Measurements from ENCODE around the gene CALHM2.
A peak's percentile ranks its signal among the peaks of the same experiment; 100 is the strongest.
"Not testable (repeated sequence)": the region's sequence is repeated elsewhere in the genome, so short reads cannot be mapped to it uniquely, and the experiment has no call there.

CALHM2 gene

GRCh38 chr10:103487410-103487708 is 35.2 kb upstream of the CALHM2 start:
- no peak for DNase-seq
- Mint-ChIP-seq H3K9me3 (no peaks in the 10 kb centered on the region), H3K36me3 (no peaks in the 10 kb centered on the region), H3K4me3 (no peak overlapping the region), H3K4me1 (peaks cover 21 to 38% of the 10 kb centered on the region in 2 donors), H3K27ac (no peak overlapping the region), H3K27me3 (peaks cover 14 to 23% of the 10 kb centered on the region in 2 donors)
- no peak for ATAC-seq (replicated peaks)

GRCh38 chr10:103486635-103487409 is 34.7 kb upstream of the CALHM2 start:
- not testable (repeated sequence) for DNase-seq; H3K27ac Mint-ChIP-seq; H3K9me3 Mint-ChIP-seq; H3K4me3 Mint-ChIP-seq; H3K36me3 Mint-ChIP-seq; ATAC-seq (replicated peaks)
- Mint-ChIP-seq H3K4me1 (peaks cover 23 to 36% of the 10 kb centered on the region in 2 donors), H3K27me3 (peaks cover 8 to 18% of the 10 kb centered on the region in 2 donors)

GRCh38 chr10:103481974-103482531 is 29.9 kb upstream of the CALHM2 start:
- Mint-ChIP-seq H3K36me3 (no peaks in the 10 kb centered on the region), H3K4me3 (no peak overlapping the region), H3K27me3 (peaks cover 0 to 13% of the 10 kb centered on the region in 2 donors), H3K9me3 (no peaks in the 10 kb centered on the region), H3K27ac (no peak overlapping the region), H3K4me1 (peaks cover 8 to 15% of the 10 kb centered on the region in 2 donors)
- DNase-seq (no peak), ATAC-seq (replicated peaks) (peak; percentile 84 to 91)

GRCh38 chr10:103480521-103480920 is 28.4 kb upstream of the CALHM2 start:
- DNase-seq: no peak
- Mint-ChIP-seq H3K9me3 (no peaks in the 10 kb centered on the region), H3K27ac (no peak overlapping the region), H3K36me3 (no peaks in the 10 kb centered on the region), H3K4me1 (peaks cover 4 to 10% of the 10 kb centered on the region in 2 donors), H3K4me3 (no peak overlapping the region), H3K27me3 (peaks cover 0 to 7% of the 10 kb centered on the region in 2 donors)
- no peak for ATAC-seq (replicated peaks)

- H3K9me3 Mint-ChIP-seq: no peaks in the 10 kb centered on the region
Measured at GRCh38 chr10:103479135-103479534, 27.0 kb upstream of the CALHM2 start, which contains the start of gene CALHM3. Gene CALHM3, minus strand, starts transcription at chr10:103479240. Its CDS starts 208 bp downstream, at chr10:103479032.

GRCh38 chr10:103478671-103479070 is 26.5 kb upstream of the CALHM2 start:
- H3K27me3 Mint-ChIP-seq: peaks cover 0 to 6% of the 10 kb centered on the region in 2 donors
- DNase-seq (no peak), ATAC-seq (replicated peaks) (no peak)
- H3K4me1 Mint-ChIP-seq: peaks cover 7 to 8% of the 10 kb centered on the region in 2 donors
- no peak overlapping the region for H3K27ac Mint-ChIP-seq
- H3K4me3 Mint-ChIP-seq: no peak overlapping the region
- no peaks in the 10 kb centered on the region for H3K36me3 Mint-ChIP-seq
- no peaks in the 10 kb centered on the region for H3K9me3 Mint-ChIP-seq

More at GRCh38 chr10:103479135-103479534, 27.0 kb upstream of the CALHM2 start, which contains the start of gene CALHM3:
- Mint-ChIP-seq H3K36me3 (no peaks in the 10 kb centered on the region), H3K27me3 (peaks cover 0 to 6% of the 10 kb centered on the region in 2 donors), H3K4me1 (peaks cover 5 to 8% of the 10 kb centered on the region in 2 donors), H3K4me3 (no peak within 1 kb of the TSS), H3K27ac (peak within 1 kb of the TSS; percentile 9)
- ATAC-seq (replicated peaks): no peak
- DNase-seq: no peak

GRCh38 chr10:103476046-103476768 is 24.0 kb upstream of the CALHM2 start:
- Mint-ChIP-seq H3K4me1 (peaks cover 8 to 16% of the 10 kb centered on the region in 2 donors), H3K9me3 (no peaks in the 10 kb centered on the region), H3K27ac (no peak overlapping the region), H3K36me3 (no peaks in the 10 kb centered on the region), H3K4me3 (no peak overlapping the region), H3K27me3 (peaks cover 0 to 6% of the 10 kb centered on the region in 2 donors)
- ATAC-seq (replicated peaks) (no peak), DNase-seq (no peak)

GRCh38 chr10:103475437-103475836 is 23.3 kb upstream of the CALHM2 start:
- no peak overlapping the region for H3K4me3 Mint-ChIP-seq
- H3K36me3 Mint-ChIP-seq: peaks cover 0 to 4% of the 10 kb centered on the region in 2 donors
- H3K9me3 Mint-ChIP-seq: peaks cover 0 to 3% of the 10 kb centered on the region in 2 donors
- ATAC-seq (replicated peaks): no peak
- no peak for DNase-seq
- H3K27me3 Mint-ChIP-seq: peaks cover 0 to 6% of the 10 kb centered on the region in 2 donors
- H3K4me1 Mint-ChIP-seq: peaks cover 15 to 24% of the 10 kb centered on the region in 2 donors
- H3K27ac Mint-ChIP-seq: no peak overlapping the region

- Mint-ChIP-seq H3K27ac (no peak overlapping the region), H3K4me1 (peaks cover 22 to 33% of the 10 kb centered on the region in 2 donors), H3K4me3 (no peak overlapping the region), H3K9me3 (peaks cover 0 to 3% of the 10 kb centered on the region in 2 donors), H3K36me3 (peaks cover 0 to 5% of the 10 kb centered on the region in 2 donors), H3K27me3 (peaks cover 0 to 6% of the 10 kb centered on the region in 2 donors)
- ATAC-seq (replicated peaks) (no peak), DNase-seq (no peak)
Measured at GRCh38 chr10:103474077-103474476, 21.9 kb upstream of the CALHM2 start.

- Mint-ChIP-seq H3K27me3 (peaks cover 0 to 4% of the 10 kb centered on the region in 2 donors), H3K27ac (no peak overlapping the region), H3K4me1 (peaks cover 23 to 36% of the 10 kb centered on the region in 2 donors), H3K9me3 (peaks cover 0 to 3% of the 10 kb centered on the region in 2 donors), H3K4me3 (no peak overlapping the region), H3K36me3 (peaks cover 0 to 5% of the 10 kb centered on the region in 2 donors)
- no peak for ATAC-seq (replicated peaks)
- no peak for DNase-seq
Measured at GRCh38 chr10:103473261-103473671, 21.1 kb upstream of the CALHM2 start.

GRCh38 chr10:103472005-103472404 is 19.8 kb upstream of the CALHM2 start:
- peak; percentile 55 to 56 for ATAC-seq (replicated peaks)
- peak overlapping the region; percentile 94 for H3K27ac Mint-ChIP-seq
- peak overlapping the region; percentile 71 to 77 for H3K4me3 Mint-ChIP-seq
- H3K4me1 Mint-ChIP-seq: peaks cover 32 to 49% of the 10 kb centered on the region in 2 donors
- H3K36me3 Mint-ChIP-seq: peaks cover 0 to 5% of the 10 kb centered on the region in 2 donors
- peak; percentile 60 for DNase-seq
- no peaks in the 10 kb centered on the region for H3K27me3 Mint-ChIP-seq
- H3K9me3 Mint-ChIP-seq: peaks cover 0 to 3% of the 10 kb centered on the region in 2 donors

- H3K4me1 Mint-ChIP-seq: peaks cover 38 to 52% of the 10 kb centered on the region in 2 donors
- peak; percentile 81 to 85 for ATAC-seq (replicated peaks)
- DNase-seq: peak; percentile 68
- peaks cover 0 to 5% of the 10 kb centered on the region in 2 donors for H3K36me3 Mint-ChIP-seq
- peaks cover 0 to 3% of the 10 kb centered on the region in 2 donors for H3K9me3 Mint-ChIP-seq
- H3K27me3 Mint-ChIP-seq: no peaks in the 10 kb centered on the region
- H3K27ac Mint-ChIP-seq: peak overlapping the region; percentile 94
- peak overlapping the region; percentile 71 to 77 for H3K4me3 Mint-ChIP-seq
Measured at GRCh38 chr10:103470761-103471653, 18.8 kb upstream of the CALHM2 start.

GRCh38 chr10:103469201-103469600 is 17.0 kb upstream of the CALHM2 start:
- H3K27ac Mint-ChIP-seq: peak overlapping the region; percentile 0
- peaks cover 38 to 52% of the 10 kb centered on the region in 2 donors for H3K4me1 Mint-ChIP-seq
- H3K9me3 Mint-ChIP-seq: peaks cover 0 to 3% of the 10 kb centered on the region in 2 donors
- ATAC-seq (replicated peaks) (no peak), DNase-seq (no peak)
- H3K4me3 Mint-ChIP-seq: no peak overlapping the region
- peaks cover 0 to 5% of the 10 kb centered on the region in 2 donors for H3K36me3 Mint-ChIP-seq
- H3K27me3 Mint-ChIP-seq: no peaks in the 10 kb centered on the region
